Activated naive CD8-positive, alpha-beta T cell treated with anti-CD3 and anti-CD28 coated beads, Interleukin-2, amount 10 ng/mL, durations not matched to agents 7 days and 5 days (primary cell): ENCODE measurements around the gene POU2F1. TPM values are rescaled to one million over a fixed set of nuclear protein-coding genes. Genes with fewer than 3 reads are reported as not detected.
A peak's percentile ranks its signal among the peaks of the same experiment; 100 is the strongest.

Experiments used
- ATAC-seq: fragments of 150-1000 bp; cut with Tn5 transposase; one replicate; pipeline ENCODE4 v1.10.0; 2021; ENCODE audit warnings: low read depth, moderate library complexity
- POLR2A ChIA-PET: fragments of 350-600 bp; sonication (Branson Sonifier 250); formaldehyde crosslinking; loops from one replicate; lab custom pipeline; 2021; ENCODE audit warnings: antibody characterized with exemption; lab: Charles Lee
- DNase-seq: peaks from one replicate; pipeline ENCODE4 v3.0.0; 2021
- H3K27ac Mint-ChIP-seq: one replicate; pipeline ENCODE4 v1.8.0; 2022; ENCODE audit warnings: mild to moderate bottlenecking, mixed read lengths
- H3K27me3 Mint-ChIP-seq: one replicate; pipeline ENCODE4 v1.8.0; 2022; ENCODE audit warnings: mild to moderate bottlenecking, moderate library complexity, mixed read lengths
- H3K36me3 Mint-ChIP-seq: one replicate; pipeline ENCODE4 v1.8.0; 2021; ENCODE audit warnings: mild to moderate bottlenecking, mixed read lengths
- H3K4me1 Mint-ChIP-seq: one replicate; pipeline ENCODE4 v1.8.0; 2021; ENCODE audit warnings: mixed read lengths
- H3K4me3 Mint-ChIP-seq: one replicate; pipeline ENCODE4 v1.8.0; 2022; ENCODE audit warnings: mild to moderate bottlenecking, moderate library complexity, mixed read lengths
- H3K9me3 Mint-ChIP-seq: one replicate; pipeline ENCODE4 v1.8.0; 2021; ENCODE audit warnings: mixed read lengths
- total RNA-seq, 2 experiments: library from RNA; stranded (reverse); gene quantifications; one replicate each; pipeline ENCODE4 v1.2.3, GENCODE V29; 2021

The POU2F1 gene
- total RNA-seq, 2 experiments from 2014 or later: 25.6 to 28.0 TPM

DNA sequence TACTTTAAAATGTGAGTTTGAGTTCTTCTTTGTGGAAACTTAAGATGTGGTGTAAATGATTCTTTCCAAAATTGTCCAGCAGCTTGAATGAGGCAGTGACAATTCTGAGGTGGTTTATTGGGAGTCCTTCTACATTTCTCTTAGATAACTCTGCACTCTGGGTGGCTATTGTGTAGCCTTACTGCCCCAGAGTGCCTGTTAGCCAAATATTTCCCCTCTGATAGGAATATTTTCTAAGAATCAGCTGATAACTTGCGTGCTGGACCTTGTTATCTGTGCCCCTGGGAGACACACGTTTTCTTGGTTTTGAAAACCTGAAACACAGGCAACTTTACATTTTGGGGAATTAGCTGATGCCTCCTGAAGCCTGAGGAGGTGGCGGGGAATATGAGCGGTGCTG lies 206.0 kb downstream of the POU2F1 start:
- Mint-ChIP-seq H3K27me3 (no peaks in the 10 kb centered on the region), H3K4me3 (no peak overlapping the region), H3K9me3 (no peaks in the 10 kb centered on the region), H3K4me1 (peaks cover 16% of the 10 kb centered on the region), H3K27ac (no peak overlapping the region), H3K36me3 (peaks cover 7% of the 10 kb centered on the region)
- DNase-seq: no peak
- POLR2A ChIA-PET: interaction anchor here (1.2 kb wide), 1 partner anchor 11 kb away, joined by 4 read pairs; no protein-coding TSS in a partner anchor
- no peak for ATAC-seq

- Mint-ChIP-seq H3K27ac (peak overlapping the region; percentile 30), H3K27me3 (no peaks in the 10 kb centered on the region), H3K4me1 (peaks cover 16% of the 10 kb centered on the region), H3K9me3 (no peaks in the 10 kb centered on the region), H3K4me3 (no peak overlapping the region), H3K36me3 (peaks cover 5% of the 10 kb centered on the region)
- DNase-seq: no peak
- no peak for ATAC-seq
- POLR2A ChIA-PET: interaction anchor here (0.8 to 1.2 kb wide), 2 partner anchors 10 to 11 kb away, joined by 3 to 4 read pairs; no protein-coding TSS in a partner anchor
These were observed 207.2 kb downstream of the POU2F1 start for GRCh38 chr1:167427848-167428247.

- no peak for ATAC-seq
- POLR2A ChIA-PET: interaction anchor here (1.2 kb wide), 1 partner anchor 10 kb away, joined by 4 read pairs; no protein-coding TSS in a partner anchor
- no peak for DNase-seq
- Mint-ChIP-seq H3K4me3 (no peak overlapping the region), H3K9me3 (no peaks in the 10 kb centered on the region), H3K4me1 (peaks cover 16% of the 10 kb centered on the region), H3K27me3 (no peaks in the 10 kb centered on the region), H3K36me3 (peaks cover 7% of the 10 kb centered on the region), H3K27ac (peak overlapping the region; percentile 16)
These were observed 207.7 kb downstream of the POU2F1 start for GRCh38 chr1:167428395-167428794.

DNA sequence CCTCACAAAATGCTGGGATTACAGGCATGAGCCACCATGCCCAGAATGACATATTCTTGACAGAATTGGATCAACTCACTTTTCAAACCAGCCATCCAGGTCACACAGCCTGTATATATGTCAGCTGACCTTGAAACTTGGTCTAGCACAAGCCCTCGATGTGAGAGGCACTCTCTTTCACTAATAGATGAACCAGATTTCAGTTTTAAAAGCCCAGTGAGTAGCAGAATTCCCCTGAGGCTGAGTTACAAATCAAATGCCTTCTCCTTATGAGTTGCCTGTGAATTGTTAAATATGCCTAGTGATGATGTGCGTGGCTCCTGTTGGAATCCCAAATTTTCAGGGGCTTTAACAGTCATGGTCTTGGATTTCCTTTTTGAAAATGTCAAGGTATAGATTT lies 208.9 kb downstream of the POU2F1 start:
- H3K9me3 Mint-ChIP-seq: no peaks in the 10 kb centered on the region
- H3K27me3 Mint-ChIP-seq: no peaks in the 10 kb centered on the region
- H3K4me3 Mint-ChIP-seq: no peak overlapping the region
- no peak overlapping the region for H3K27ac Mint-ChIP-seq
- POLR2A ChIA-PET: no interaction called here
- H3K36me3 Mint-ChIP-seq: peaks cover 11% of the 10 kb centered on the region
- peaks cover 16% of the 10 kb centered on the region for H3K4me1 Mint-ChIP-seq
- DNase-seq: no peak
- no peak for ATAC-seq

GRCh38 chr1:167430134-167430848 lies 209.6 kb downstream of the POU2F1 start:
- H3K27ac Mint-ChIP-seq: peak overlapping the region; percentile 56
- H3K4me1 Mint-ChIP-seq: peaks cover 17% of the 10 kb centered on the region
- POLR2A ChIA-PET: interaction anchor here (0.5 kb wide), 1 partner anchor 1080 kb away, joined by 3 read pairs; no protein-coding TSS in a partner anchor
- DNase-seq: no peak
- H3K27me3 Mint-ChIP-seq: no peaks in the 10 kb centered on the region
- no peak for ATAC-seq
- H3K9me3 Mint-ChIP-seq: no peaks in the 10 kb centered on the region
- H3K36me3 Mint-ChIP-seq: peaks cover 13% of the 10 kb centered on the region
- H3K4me3 Mint-ChIP-seq: no peak overlapping the region

GRCh38 chr1:167430849-167431242 lies 210.2 kb downstream of the POU2F1 start:
- H3K4me1 Mint-ChIP-seq: peaks cover 23% of the 10 kb centered on the region
- ATAC-seq: no peak
- POLR2A ChIA-PET: interaction anchor here (0.5 kb wide), 1 partner anchor 1080 kb away, joined by 3 read pairs; no protein-coding TSS in a partner anchor
- no peaks in the 10 kb centered on the region for H3K27me3 Mint-ChIP-seq
- DNase-seq: no peak
- H3K4me3 Mint-ChIP-seq: no peak overlapping the region
- no peaks in the 10 kb centered on the region for H3K9me3 Mint-ChIP-seq
- H3K36me3 Mint-ChIP-seq: peaks cover 15% of the 10 kb centered on the region
- peak overlapping the region; percentile 66 for H3K27ac Mint-ChIP-seq

DNA sequence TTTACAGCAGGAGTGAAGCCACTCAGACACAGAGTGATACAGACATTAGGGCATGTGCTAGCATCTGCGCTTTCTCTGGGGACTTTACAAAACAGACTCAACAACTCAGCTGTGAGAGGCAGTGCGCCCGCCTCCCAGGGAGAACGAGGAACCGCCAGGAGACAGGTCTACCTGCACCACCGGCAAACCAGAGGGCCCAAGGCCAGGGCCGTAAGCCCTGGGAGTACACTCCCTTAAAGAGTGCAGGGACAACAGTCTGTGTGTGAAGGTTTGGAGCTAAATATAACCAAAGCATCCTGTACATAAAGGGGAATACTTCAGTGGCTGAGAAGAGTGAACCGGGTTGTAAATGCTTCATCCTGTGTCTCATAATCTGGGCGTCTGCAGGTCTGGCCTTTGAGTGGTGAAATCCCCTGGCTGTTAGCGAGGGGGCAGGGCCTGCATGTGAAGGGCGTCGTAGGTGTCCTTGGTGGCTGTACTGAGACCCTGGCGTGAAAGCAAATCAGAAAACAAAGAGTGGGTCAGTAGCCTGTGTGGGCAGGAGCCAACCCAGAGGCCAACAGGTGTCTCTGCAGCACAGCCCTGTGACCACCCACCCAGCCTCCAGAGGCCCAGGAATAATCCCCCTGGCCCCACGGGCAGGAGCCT lies 210.7 kb downstream of the POU2F1 start:
- Mint-ChIP-seq H3K4me3 (no peak overlapping the region), H3K4me1 (peaks cover 28% of the 10 kb centered on the region)
- POLR2A ChIA-PET: no interaction called here

GRCh38 chr1:167431909-167432650 lies 211.4 kb downstream of the POU2F1 start:
- Mint-ChIP-seq H3K4me3 (no peak overlapping the region), H3K36me3 (peaks cover 27% of the 10 kb centered on the region), H3K27ac (peak overlapping the region; percentile 34), H3K27me3 (no peaks in the 10 kb centered on the region), H3K4me1 (peaks cover 33% of the 10 kb centered on the region), H3K9me3 (no peaks in the 10 kb centered on the region)
- POLR2A ChIA-PET: no interaction called here
- ATAC-seq (no peak), DNase-seq (no peak)

More for the DNA sequence above, 210.7 kb downstream of the POU2F1 start:
- peak overlapping the region; percentile 66 for H3K27ac Mint-ChIP-seq
- no peaks in the 10 kb centered on the region for H3K27me3 Mint-ChIP-seq
- DNase-seq: no peak
- no peaks in the 10 kb centered on the region for H3K9me3 Mint-ChIP-seq
- no peak for ATAC-seq
- H3K36me3 Mint-ChIP-seq: peaks cover 20% of the 10 kb centered on the region

- H3K36me3 Mint-ChIP-seq: peaks cover 32% of the 10 kb centered on the region
- peaks cover 38% of the 10 kb centered on the region for H3K4me1 Mint-ChIP-seq
- ATAC-seq (no peak), DNase-seq (no peak)
- POLR2A ChIA-PET: no interaction called here
- H3K9me3 Mint-ChIP-seq: no peaks in the 10 kb centered on the region
- H3K27ac Mint-ChIP-seq: no peak overlapping the region
- no peak overlapping the region for H3K4me3 Mint-ChIP-seq
- H3K27me3 Mint-ChIP-seq: no peaks in the 10 kb centered on the region
These were observed 212.1 kb downstream of the POU2F1 start for GRCh38 chr1:167432780-167433179.

DNA sequence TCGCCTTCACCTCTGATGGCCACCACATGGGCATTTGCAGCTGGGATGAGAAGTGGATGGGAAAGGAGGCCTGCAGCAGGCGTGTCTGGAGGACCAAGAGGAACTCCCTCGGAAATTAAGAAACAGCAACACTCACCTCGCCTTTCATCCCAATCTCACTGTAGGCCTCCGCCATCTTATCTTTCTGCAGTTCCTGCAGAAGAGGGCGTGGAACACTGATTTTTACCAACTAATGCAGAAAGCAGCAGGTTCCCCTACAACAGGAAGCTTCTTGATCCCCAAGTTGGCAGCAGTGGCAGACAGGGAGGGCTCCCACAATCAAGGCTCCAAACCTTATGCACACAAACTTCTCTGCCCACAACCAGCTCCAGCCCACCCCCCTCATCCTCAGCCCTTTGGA lies 213.2 kb downstream of the POU2F1 start:
- Mint-ChIP-seq H3K4me1 (peaks cover 40% of the 10 kb centered on the region), H3K27ac (peak overlapping the region; percentile 56), H3K4me3 (no peak overlapping the region), H3K27me3 (no peaks in the 10 kb centered on the region), H3K9me3 (no peaks in the 10 kb centered on the region), H3K36me3 (peaks cover 40% of the 10 kb centered on the region)
- no peak for DNase-seq
- POLR2A ChIA-PET: no interaction called here
- no peak for ATAC-seq

GRCh38 chr1:167434306-167434705 lies 213.6 kb downstream of the POU2F1 start:
- POLR2A ChIA-PET: no interaction called here
- Mint-ChIP-seq H3K4me3 (no peak overlapping the region), H3K36me3 (peaks cover 43% of the 10 kb centered on the region), H3K27ac (peak overlapping the region; percentile 56), H3K27me3 (no peaks in the 10 kb centered on the region), H3K9me3 (no peaks in the 10 kb centered on the region), H3K4me1 (peaks cover 42% of the 10 kb centered on the region)
- ATAC-seq (no peak), DNase-seq (no peak)

DNA sequence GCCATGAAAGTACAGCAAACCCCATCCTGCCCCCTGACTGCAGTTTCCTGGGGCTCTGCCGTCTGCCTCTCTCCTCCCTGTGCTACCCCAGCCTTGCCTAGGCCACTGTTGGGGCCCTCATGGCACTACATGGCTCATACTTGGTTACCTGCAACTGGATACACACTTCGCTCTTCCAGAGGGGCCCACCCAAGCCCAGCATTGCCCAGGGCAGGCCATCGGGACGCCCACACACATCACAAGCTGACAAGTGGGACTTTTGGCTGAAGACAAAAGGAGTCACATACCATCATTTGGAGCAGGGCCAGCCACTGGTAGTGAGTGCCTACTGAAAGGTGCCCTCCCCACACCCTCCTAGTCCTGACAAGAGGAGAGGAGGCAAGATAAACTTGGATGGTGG lies 214.8 kb downstream of the POU2F1 start:
- DNase-seq: no peak
- POLR2A ChIA-PET: no interaction called here
- H3K36me3 Mint-ChIP-seq: peaks cover 48% of the 10 kb centered on the region
- H3K9me3 Mint-ChIP-seq: no peaks in the 10 kb centered on the region
- peak overlapping the region; percentile 42 for H3K4me3 Mint-ChIP-seq
- peaks cover 48% of the 10 kb centered on the region for H3K4me1 Mint-ChIP-seq
- no peak for ATAC-seq
- H3K27ac Mint-ChIP-seq: peak overlapping the region; percentile 77
- no peaks in the 10 kb centered on the region for H3K27me3 Mint-ChIP-seq
